Parathyroid adenoma (tissue), 2 donors: ENCODE results near the gene AGPS.
"Not testable (repeated sequence)": the region's sequence is repeated elsewhere in the genome, so short reads cannot be mapped to it uniquely, and the experiment has no call there.

Experiments
- H2AFZ ChIP-seq: fragments of 300-600 bp; sonication (generic); one replicate; pipeline ENCODE4 v1.7.0; 2017; ENCODE audit warnings: antibody characterized with exemption, mild to moderate bottlenecking
- H3K27ac ChIP-seq: fragments of 300-600 bp; sonication (generic); one replicate; pipeline ENCODE4 v1.7.0; 2017
- H3K27me3 ChIP-seq: fragments of 300-600 bp; sonication (generic); one replicate; pipeline ENCODE4 v1.7.0; 2017; ENCODE audit warnings: low read length; ENCODE audit not compliant: control insufficient read depth, insufficient read depth
- H3K36me3 ChIP-seq: fragments of 300-600 bp; sonication (generic); one replicate; pipeline ENCODE4 v1.7.0; 2017; ENCODE audit warnings: low read length; ENCODE audit not compliant: control insufficient read depth, insufficient read depth
- H3K4me1 ChIP-seq: fragments of 300-600 bp; sonication (generic); one replicate; pipeline ENCODE4 v1.7.0; 2017; ENCODE audit warnings: control low read depth
- H3K4me2 ChIP-seq: fragments of 300-600 bp; sonication (generic); one replicate; pipeline ENCODE4 v1.7.0; 2017; ENCODE audit warnings: low read length
- H3K4me3 ChIP-seq: fragments of 300-600 bp; sonication (generic); one replicate; pipeline ENCODE4 v1.7.0; 2017; ENCODE audit warnings: low read depth, low read length
- H3K79me2 ChIP-seq: fragments of 300-600 bp; sonication (generic); one replicate; pipeline ENCODE4 v1.7.0; 2017; ENCODE audit warnings: control low read depth
- H3K9ac ChIP-seq: fragments of 300-600 bp; sonication (generic); one replicate; pipeline ENCODE4 v1.7.0; 2017; ENCODE audit warnings: mild to moderate bottlenecking
- H3K9me3 ChIP-seq: fragments of 300-600 bp; sonication (generic); one replicate; pipeline ENCODE4 v1.7.0; 2017; ENCODE audit warnings: low read length; ENCODE audit not compliant: control insufficient read depth
- TF ChIP-seq, protein P1 (sequence below): fragments of 300-600 bp; sonication (generic); IDR thresholded peaks from one replicate; pipeline ENCODE4 v1.7.0; 2017; ENCODE audit warnings: antibody characterized with exemption, mild to moderate bottlenecking
- donor health status: primary hyperparathyroidism.

AGPS gene

DNA sequence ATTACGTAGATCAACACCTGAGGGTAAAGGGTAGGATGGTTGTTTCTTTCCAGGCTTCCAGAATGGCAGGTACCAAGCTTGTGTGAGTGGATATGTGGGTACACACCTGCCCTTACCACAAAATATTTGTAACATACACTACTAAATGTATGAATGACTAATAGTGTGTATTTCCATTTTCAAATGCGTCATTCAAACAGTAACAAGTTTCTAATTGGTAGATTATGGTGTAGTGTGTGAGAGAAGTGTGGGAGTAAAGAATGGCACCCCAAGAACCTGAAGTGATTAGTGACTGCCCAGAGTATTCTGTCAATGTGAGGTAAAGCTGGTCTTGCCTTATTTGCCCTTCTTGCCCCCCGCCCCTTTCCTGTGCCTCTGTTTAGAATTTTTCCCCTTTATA lies 21.1 kb downstream of the AGPS start:
- H3K27ac ChIP-seq: no peak overlapping the region
- no peak overlapping the region for H3K4me2 ChIP-seq
- no peaks in the 10 kb centered on the region for H3K27me3 ChIP-seq
- no peaks in the 10 kb centered on the region for H3K9me3 ChIP-seq
- TF ChIP-seq, protein P1, sequence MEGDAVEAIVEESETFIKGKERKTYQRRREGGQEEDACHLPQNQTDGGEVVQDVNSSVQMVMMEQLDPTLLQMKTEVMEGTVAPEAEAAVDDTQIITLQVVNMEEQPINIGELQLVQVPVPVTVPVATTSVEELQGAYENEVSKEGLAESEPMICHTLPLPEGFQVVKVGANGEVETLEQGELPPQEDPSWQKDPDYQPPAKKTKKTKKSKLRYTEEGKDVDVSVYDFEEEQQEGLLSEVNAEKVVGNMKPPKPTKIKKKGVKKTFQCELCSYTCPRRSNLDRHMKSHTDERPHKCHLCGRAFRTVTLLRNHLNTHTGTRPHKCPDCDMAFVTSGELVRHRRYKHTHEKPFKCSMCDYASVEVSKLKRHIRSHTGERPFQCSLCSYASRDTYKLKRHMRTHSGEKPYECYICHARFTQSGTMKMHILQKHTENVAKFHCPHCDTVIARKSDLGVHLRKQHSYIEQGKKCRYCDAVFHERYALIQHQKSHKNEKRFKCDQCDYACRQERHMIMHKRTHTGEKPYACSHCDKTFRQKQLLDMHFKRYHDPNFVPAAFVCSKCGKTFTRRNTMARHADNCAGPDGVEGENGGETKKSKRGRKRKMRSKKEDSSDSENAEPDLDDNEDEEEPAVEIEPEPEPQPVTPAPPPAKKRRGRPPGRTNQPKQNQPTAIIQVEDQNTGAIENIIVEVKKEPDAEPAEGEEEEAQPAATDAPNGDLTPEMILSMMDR: no peak
- no peak overlapping the region for H3K4me3 ChIP-seq
- H2AFZ ChIP-seq: no peak overlapping the region
- no peak overlapping the region for H3K9ac ChIP-seq
- no peaks in the 10 kb centered on the region for H3K36me3 ChIP-seq
- H3K4me1 ChIP-seq: peaks cover 5% of the 10 kb centered on the region
- peaks cover 5% of the 10 kb centered on the region for H3K79me2 ChIP-seq

DNA sequence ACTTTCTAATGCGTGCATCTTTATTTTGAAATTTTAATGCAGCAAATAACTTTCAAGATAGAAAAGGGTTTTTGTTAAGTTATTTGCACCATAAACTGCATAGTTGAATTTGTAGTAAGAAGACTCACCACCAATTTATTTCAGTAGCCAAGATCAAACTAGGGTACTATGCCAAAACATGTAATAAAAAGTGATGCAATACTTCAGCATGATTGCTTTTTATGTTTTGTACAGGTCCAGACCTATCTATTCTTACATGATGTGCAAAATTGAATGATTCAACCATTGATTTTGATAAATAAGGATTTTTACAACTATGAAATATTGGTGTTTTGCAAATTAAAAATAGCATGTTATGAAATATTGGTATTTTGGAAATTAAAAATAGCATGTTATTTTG lies 26.7 kb downstream of the AGPS start:
- H3K9ac ChIP-seq: no peak overlapping the region
- H3K79me2 ChIP-seq: peaks cover 10% of the 10 kb centered on the region
- no peak overlapping the region for H3K4me2 ChIP-seq
- TF ChIP-seq, protein P1: no peak
- H3K36me3 ChIP-seq: no peaks in the 10 kb centered on the region
- H2AFZ ChIP-seq: no peak overlapping the region
- H3K9me3 ChIP-seq: no peaks in the 10 kb centered on the region
- no peak overlapping the region for H3K27ac ChIP-seq
- peaks cover 5% of the 10 kb centered on the region for H3K4me1 ChIP-seq
- H3K27me3 ChIP-seq: no peaks in the 10 kb centered on the region
- no peak overlapping the region for H3K4me3 ChIP-seq

DNA sequence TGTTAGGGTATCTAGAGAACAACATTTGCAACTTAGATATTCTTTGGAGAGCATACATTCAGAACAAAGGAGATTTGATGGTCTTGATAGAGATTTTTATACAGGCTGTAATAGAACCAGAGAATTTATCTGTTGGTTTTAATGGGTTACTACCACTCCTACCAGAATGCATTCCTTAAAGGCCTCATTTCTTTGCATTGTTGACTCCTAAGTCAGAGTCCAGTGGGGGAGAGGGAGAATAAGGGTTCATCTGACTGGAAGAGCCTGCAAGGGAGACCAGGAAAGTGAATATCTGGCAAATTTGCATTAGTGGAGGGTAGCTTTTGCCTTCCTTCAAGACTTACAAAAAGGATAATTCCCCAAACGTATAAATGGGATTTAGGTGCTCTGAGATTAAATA lies 29.7 kb downstream of the AGPS start:
- TF ChIP-seq, protein P1: no peak
- Histone ChIP-seq H3K27me3 (no peaks in the 10 kb centered on the region), H3K9me3 (no peaks in the 10 kb centered on the region), H3K27ac (no peak overlapping the region), H3K79me2 (peaks cover 15% of the 10 kb centered on the region), H3K36me3 (no peaks in the 10 kb centered on the region), H2AFZ (no peak overlapping the region), H3K4me1 (no peaks in the 10 kb centered on the region), H3K9ac (no peak overlapping the region), H3K4me3 (no peak overlapping the region), H3K4me2 (no peak overlapping the region)

DNA sequence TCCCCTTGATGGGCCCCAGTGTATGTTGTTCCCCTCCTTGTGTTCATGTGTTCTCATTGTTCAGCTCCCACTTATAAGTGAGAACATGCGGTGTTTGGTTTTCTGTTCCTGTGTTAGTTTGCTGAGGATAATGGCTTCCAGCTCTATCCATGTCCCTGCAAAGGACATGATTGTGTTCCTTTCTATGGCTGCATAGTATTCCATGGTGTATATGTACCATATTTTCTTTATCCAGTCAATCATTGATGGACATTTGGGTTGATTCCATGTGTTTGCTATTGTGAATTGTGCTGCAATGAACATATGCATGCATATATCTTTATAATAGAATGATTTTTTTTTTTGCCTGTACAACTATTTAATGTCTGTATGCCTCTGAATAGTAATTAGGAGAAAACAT lies 31.5 kb downstream of the AGPS start:
- not testable (repeated sequence) for H3K9me3 ChIP-seq

DNA sequence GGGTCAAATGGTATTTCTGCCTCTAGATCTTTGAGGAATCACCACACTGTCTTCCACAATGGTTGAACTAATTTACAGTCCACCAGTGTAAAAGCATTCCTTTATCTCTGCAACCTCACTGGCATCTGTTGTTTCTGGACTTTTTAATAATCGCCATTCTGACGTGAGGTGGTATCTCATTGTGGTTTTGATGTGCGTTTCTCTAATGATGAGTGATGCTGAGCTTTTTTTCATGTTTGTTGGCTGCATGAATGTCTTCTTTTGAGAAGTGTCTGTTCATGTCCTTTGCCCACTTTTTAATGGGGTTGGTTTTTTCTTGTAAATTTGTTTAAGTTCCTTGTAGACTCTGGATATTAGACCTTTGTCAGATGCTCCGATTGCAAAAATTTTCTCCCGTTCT lies 32.0 kb downstream of the AGPS start:
- peaks cover 15% of the 10 kb centered on the region for H3K79me2 ChIP-seq
- H3K27ac ChIP-seq, H3K36me3 ChIP-seq, H3K4me2 ChIP-seq, H3K4me3 ChIP-seq, H2AFZ ChIP-seq, H3K4me1 ChIP-seq, H3K9me3 ChIP-seq, H3K9ac ChIP-seq, H3K27me3 ChIP-seq: not testable (repeated sequence)

More for the DNA sequence above, 31.5 kb downstream of the AGPS start:
- not testable (repeated sequence) for H3K27ac ChIP-seq, H3K27me3 ChIP-seq, H3K4me2 ChIP-seq, H3K36me3 ChIP-seq, H3K9ac ChIP-seq, H2AFZ ChIP-seq, H3K4me3 ChIP-seq, H3K4me1 ChIP-seq
- H3K79me2 ChIP-seq: peaks cover 14% of the 10 kb centered on the region

DNA sequence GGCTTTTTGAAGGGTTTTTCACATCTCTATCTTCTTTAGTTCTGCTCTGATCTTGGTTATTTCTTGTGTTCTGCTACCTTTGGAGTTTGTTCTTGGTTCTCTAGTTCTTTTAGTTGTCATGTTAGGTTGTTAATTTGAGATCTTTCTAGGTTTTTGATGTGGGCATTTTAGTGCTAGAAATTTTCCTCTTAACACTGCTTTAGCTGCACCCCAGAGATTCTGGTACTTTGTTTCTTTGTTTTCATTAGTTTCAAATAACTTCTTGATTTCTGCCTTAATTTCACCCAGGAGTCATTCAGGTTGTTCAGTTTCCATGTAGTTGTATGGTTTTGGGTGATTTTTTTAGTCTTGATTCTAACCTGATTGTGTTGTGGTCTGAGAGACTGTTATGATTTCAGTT lies 34.7 kb downstream of the AGPS start:
- Histone ChIP-seq H2AFZ (no peak overlapping the region), H3K4me1 (no peaks in the 10 kb centered on the region), H3K27me3 (no peaks in the 10 kb centered on the region), H3K79me2 (peaks cover 18% of the 10 kb centered on the region), H3K9me3 (no peaks in the 10 kb centered on the region), H3K9ac (no peak overlapping the region), H3K36me3 (no peaks in the 10 kb centered on the region), H3K4me2 (no peak overlapping the region), H3K4me3 (no peak overlapping the region), H3K27ac (no peak overlapping the region)
- TF ChIP-seq, protein P1: no peak

DNA sequence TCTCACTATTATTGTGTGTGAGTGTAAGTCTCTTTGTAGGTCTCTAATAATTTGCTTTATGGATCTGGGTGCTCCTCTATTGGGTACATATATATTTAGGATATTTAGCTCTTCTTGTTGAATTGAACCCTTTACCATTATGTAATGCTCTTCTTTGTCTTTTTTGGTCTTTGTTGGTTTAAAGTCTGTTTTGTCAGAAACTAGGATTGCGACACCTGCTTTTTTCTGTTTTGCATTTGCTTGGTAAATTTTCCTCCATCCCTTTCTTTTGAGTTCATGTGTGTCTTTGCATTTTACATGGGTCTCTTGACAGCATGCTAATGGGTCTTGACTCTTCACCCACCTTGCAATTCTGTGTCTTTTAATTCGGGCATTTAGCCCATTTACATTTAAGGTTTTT lies 35.4 kb downstream of the AGPS start:
- not testable (repeated sequence) for H3K9me3 ChIP-seq, H3K36me3 ChIP-seq, H3K27ac ChIP-seq, H2AFZ ChIP-seq, H3K4me2 ChIP-seq, H3K9ac ChIP-seq, H3K4me1 ChIP-seq, H3K27me3 ChIP-seq, H3K4me3 ChIP-seq
- H3K79me2 ChIP-seq: peaks cover 18% of the 10 kb centered on the region
